NCI-H2107 treated with DMSO at 0.1 percent for 48 hours (cell line): ENCODE data around the gene TSPAN18.

Experiments
- DNase-seq: peaks from one replicate; lab custom pipeline; 2025; ENCODE audit not compliant: unreplicated experiment; lab: John Stamatoyannopoulos, UW

TSPAN18 gene

DNA sequence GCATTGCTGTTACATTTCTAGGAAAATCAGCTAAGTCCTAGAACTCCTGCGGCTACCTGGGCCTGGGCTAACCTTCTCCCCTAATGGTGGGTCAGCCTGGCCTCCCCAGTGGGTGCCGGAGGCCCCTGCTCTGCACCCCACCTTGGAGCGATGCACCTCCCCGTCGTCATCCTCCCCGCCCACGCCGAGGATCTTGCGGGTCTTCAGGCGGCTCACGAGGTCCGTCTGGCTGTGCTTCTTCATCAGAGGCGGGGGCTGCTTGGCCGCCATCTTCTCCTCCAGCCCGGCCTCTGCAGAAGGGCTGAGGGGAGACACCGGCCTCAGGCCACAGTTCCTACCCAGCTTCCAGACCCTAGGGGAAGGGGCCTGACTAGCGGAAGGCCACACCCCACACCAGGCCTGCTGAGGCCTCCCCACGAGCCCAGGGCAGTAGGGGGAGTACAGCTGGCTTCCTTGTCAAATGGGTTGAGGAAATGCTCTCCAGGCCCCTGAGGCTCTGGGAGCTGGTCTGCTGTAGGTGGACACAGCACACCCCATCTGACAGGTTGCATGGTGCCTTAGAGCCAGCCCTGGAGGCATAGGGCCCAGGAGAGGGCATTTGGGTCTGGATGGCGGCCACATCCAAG, 211.4 kb downstream of the TSPAN18 start:
- DNase-seq: no peak

DNA sequence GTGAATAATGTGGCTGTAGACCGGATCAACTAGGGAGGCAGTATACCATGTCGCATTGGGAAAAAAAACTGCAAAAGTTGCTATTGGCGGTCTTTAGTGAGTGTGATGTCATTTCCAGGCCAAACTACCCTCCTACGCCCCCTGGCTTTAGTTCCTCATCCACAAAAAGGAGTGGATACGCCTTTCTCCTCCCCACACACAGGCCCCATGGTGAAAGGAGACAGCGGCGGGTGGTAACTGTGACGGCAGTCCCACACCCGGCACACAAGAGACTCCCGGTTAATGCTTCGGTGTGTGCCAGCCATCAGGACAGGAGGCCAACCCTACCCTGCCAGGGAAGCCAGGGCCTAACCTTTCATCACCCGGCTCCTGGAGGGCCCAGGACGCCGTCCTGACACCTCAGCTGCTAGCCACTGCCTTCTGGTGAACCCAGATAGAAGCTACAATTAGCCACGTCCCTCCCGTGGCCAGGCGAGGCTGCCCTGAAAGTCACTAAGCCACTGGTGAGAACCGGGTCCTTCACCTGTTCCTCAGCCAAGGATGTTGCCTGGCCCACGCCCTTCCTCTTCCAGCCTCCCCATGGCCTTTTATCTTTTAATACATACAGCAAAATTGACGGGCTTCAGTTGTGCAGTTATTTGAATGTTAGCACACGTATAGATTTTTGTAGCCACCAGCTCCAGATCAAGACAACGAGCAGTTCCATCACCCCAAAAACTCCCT, 213.1 kb downstream of the TSPAN18 start:
- DNase-seq: no peak

DNA sequence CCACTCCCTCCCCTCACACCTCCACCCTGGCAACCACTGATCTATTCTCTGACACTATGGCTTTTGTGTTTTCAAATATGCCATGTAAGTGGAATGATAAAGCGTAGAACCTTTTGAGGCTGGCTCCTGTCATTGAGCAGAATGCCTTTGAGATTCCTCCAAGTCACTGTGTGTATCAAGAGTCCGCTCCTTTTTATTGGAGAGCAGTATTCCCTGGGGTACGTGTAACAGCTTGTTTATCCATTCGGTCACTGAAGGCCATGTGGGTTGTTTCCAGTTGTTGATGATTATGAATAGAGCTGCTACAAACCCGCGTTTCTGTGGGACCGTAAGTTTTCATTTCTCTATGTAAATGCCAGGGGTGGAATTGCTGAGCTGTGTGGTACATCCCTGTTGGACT, 213.6 kb downstream of the TSPAN18 start:
- no peak for DNase-seq

DNA sequence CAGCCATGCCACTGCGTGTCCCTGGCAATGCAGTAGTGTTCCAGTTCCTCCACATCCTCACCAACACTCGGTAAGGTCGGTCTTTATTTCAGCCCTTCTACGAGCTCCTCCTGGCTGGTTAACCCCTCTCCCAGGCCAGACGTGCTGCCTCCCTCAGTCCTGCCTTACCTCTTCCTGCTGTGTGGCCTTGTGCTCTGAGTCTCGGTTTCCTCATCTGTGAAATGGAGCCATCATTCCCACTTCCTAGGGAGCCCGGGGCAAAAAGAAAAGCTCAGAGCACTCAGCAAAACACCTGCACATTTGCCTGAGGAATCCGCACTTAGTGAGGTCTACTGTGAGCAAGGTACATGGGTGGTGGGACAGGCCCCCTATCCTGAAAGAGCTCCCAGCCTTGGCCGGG, 214.1 kb downstream of the TSPAN18 start:
- no peak for DNase-seq

DNA sequence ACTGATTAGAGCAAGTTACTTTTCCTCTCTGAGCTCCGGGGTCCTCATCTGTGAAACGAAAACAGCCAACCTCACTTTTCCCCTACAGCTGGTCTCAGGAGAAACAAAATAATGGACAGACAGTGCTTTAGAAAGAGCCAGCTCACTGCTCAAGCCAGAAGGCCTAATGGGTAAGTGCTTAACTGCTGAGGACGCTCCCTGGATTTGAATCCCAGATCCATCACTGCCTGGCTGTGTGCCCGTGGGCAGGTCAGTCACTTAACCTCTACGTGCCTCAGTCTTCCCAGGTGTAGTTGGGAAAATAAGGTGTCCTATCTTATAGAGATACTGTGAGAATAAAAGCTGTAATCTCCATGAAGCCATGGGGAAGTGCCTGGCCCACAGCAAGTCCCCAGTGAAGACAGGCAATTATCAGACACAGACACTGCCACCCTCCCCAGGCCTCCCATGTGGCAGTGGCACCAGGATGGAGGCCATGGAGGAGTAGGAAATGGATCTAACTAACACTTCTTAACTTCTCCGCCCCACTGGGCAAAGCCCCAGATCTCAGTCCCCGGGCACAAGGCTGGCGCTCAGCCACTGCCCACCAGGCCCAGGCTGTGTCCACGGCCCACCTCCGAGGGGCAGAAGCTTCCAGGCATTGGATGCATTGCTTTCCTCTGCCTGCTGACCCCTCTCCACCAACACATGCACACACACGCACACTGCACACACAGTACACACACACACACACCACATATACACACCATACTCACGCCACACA, 214.7 kb downstream of the TSPAN18 start:
- DNase-seq: no peak

DNA sequence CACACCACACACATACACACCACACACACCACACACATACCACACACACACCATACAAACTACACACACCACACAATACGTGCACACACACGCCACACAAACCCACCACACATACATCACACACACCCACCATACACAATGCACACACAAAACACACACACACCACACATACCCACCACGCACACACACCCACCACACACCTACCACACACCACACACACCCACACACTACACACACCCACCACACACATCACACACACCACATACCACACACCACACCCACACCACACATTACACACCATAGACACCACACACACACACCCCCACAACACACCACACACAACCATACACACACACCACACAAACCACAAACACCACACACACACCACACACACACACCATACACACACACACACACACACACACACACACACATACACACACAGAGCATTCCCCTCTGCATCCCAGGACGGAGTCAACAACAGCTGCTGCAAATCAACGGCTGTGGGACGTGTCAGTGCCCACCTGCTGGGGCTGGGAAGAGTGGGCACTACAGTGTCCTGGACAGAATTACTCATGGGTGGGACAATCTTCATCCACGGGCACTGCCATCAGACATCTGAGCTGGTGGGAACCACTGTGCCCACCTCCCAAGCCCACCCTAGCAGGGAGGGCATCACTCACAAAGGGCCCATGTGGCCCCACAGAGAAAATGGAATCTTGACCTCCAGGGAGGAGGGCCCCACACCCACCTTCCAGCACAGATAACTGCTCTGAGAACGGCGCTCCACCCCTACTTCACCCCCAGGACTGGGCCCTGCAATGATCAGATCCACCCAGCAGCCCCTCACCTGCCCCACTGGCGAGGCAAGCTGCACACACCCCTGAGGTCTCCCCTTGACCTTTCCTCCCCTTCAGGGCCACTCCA, 215.5 kb downstream of the TSPAN18 start:
- DNase-seq: no peak

DNA sequence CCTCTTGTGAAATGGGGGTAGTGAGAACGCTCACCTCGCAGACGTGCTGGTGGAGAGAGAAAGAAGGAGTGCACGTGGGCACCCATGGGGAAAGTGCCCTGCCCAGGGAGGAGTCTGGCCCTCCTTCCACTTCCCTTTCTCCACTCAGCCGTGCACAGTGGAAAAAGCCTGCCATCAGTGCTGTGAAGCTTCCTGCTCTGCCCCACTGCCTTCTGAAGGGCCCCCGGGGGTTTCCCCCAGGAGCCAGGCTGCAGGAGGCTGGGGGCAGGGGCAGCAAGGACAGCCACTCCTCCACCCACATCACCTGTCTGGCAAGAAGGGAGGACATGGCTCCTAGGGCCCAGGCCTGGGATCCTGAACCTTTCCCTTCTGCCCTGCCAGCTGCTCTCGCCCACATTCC, 216.4 kb downstream of the TSPAN18 start:
- peak; percentile 65 for DNase-seq

DNA sequence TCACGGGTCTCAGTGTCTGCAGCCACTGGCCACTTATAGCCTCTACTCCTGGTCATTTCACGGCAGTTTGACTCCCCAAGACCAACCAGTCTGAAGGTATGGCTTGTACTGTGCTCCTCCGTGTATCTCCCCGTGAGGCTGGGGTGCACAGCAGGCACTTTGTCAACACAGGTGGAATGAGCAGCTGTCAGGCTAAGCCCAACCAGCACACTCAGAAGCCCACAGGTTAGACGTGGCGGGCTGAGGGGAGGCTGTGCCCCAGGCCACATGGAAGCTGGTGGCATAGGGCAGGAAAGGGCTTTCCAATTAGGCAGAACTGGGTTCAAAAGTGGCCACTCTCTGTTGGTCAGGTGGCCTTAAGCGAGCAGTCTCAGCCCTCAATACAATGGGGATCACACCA, 216.9 kb downstream of the TSPAN18 start:
- peak; percentile 74 for DNase-seq

DNA sequence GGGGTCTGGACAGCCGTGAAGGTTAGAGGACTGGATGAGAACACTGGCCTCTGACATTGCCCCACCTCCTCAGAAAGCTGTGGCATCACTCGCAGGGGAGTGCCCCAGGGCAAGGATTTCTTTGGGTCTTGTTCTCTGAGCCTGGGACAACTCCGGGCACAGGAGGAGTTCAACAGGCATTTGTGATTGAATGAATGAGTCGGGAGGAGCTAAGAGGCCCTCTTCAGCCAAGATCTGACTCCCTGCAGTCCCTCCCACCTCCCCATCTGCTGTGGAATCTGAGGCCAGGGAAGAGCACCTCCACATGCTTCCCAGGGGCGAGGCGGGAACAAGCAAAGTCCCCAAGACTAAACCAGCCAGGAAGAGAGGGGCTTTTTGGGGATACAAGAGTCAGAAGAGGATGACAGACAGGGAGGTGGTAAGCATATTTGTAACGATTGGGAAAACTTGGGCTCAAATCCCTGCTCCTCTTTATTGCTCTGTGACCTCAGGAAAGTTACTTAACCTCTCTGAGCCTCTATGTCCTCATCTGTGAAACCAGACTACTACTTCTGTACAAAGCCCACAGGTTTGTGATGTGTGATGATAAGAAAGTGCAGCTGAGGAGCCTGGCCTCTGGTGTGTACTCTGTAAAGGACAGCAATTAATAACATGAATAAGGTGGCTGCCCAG, 217.6 kb downstream of the TSPAN18 start:
- no peak for DNase-seq

DNA sequence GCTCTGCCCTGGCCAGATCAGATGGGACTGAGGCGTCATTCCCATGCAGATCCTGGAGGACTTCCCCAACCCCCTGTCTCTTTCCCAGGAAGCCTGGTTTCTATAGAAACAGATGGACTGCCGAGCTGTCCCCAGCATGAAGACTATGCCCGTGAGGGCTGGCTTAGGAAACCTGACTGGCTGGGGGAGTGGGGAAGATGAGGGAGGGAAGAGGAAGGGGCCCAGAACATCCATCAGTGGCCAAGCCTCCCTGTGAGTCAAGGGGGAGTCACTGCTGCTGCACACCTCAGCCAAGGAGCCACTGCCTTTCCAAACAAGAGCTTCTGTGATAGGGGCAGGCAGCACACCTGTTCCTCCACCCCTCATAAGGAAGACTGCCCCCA, 218.1 kb downstream of the TSPAN18 start:
- no peak for DNase-seq

DNA sequence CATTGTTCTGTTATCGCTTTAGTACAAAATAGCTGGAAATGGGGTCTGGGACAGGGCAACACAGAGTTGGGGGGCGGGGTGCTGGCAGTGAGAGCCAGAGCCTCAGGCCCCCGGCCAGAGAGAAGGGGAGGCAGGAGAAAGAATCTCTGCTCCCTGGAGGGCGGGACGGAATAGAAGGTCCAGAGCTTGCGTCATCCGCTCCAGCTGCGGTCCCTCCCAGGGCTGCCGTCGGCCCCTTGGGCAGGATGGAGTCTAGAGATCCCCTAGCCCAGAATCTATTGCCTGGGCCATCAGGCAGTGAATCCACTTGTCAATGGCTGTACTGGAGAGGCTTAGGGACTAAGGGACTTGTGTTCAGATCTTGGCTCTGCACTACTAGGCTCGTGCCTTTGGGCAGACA, 218.9 kb downstream of the TSPAN18 start:
- DNase-seq: no peak

DNA sequence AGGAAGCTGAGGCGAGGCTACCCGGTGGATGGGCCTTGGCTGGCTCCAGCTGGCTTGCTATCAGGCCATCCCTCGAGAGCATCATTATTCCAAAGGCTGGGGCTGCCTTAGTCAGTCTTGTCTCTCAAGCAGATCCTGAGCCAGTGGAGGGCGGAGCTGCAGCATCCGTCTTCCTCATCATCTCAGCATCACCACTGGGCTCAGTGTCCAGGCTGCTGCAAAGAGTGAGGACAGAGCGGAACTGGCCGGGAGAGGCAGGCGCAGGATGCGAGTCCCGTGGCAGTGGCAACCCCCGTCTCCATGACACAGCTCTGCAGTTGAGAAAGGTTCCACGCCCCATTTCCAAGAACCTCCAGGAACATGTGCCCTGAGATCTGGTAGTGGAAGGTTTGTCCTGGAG, 219.5 kb downstream of the TSPAN18 start:
- DNase-seq: no peak

DNA sequence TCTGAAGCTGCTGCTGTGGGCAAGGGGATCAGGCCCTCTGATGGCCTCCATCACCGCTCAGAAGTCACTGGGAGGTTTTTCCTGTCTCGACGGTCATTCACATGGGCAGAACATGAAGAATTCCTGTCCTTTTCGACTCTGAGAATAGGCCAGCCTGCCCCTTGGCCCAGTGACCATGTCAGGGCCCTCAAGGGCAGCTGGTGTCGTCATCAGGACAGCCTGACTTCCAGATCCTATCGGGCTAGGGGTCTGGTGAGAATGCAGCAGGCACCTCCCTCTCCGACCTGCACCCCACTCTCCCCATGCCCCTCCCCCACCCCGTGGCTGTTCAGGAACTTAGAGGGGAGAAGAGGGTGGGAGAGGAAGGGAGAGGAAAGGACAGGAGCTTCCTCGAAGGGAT, 220.4 kb downstream of the TSPAN18 start:
- DNase-seq: no peak

DNA sequence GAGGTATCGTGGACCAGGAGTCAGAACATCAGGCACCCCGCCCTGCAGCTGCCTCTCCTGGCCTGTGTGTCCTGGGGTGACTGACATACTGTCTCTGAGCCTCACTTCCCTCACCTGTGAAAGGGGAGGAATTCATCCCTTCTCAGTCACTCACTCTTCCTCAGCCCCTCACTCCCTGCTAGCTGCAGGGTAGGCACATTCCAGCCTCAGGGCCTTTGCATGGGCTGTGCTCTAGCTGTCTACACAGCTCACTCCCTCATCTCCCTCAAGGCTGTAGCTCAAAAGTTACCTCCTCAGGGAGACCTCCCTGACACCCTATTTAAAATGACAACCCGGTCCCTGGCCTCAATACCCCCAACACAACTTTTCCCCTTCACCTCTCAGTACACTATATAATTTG, 221.4 kb downstream of the TSPAN18 start:
- DNase-seq: no peak

DNA sequence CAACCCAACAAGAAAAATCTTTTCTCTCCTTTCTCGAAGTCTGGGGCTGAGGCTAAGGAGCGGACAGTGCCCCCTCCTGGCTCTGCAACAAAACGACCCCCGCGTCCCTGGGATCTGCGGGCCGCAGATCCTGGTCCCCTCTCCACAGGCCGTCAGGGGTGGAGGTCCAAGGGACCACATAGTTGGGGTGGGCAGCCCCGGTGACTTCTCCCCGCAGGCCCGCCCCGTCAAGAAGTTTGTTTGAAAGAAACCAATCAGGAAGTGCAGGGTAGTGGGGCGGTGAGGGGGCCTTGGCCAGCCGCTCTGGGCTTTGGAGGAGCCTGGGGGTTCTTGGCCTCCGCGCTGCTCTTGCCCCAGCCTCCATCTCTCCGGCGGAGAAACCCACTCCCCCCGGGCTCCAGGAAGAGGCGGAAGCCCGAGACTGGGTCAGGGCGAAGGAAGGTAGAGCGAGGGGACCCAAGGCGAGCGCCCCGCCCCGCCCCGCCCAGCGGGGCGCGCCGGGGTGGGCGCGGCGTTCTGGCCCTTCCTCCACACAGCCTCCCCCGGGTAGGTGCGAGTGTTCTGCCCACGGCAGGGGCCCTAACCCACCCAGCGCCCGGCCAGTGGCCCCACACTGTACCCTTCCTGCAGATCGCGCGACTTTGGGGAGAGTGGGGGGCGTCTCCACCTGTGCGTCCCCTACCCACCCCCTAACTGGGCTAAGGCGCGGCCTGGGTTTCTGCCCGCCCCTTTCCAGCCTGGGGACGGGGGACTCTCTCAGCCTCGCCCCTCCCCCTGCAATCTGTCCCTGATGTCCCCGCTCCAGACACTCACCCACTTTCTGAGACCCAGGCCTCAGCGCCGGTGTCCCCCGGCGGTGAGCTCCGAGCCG, 222.6 kb downstream of the TSPAN18 start:
- DNase-seq: no peak

DNA sequence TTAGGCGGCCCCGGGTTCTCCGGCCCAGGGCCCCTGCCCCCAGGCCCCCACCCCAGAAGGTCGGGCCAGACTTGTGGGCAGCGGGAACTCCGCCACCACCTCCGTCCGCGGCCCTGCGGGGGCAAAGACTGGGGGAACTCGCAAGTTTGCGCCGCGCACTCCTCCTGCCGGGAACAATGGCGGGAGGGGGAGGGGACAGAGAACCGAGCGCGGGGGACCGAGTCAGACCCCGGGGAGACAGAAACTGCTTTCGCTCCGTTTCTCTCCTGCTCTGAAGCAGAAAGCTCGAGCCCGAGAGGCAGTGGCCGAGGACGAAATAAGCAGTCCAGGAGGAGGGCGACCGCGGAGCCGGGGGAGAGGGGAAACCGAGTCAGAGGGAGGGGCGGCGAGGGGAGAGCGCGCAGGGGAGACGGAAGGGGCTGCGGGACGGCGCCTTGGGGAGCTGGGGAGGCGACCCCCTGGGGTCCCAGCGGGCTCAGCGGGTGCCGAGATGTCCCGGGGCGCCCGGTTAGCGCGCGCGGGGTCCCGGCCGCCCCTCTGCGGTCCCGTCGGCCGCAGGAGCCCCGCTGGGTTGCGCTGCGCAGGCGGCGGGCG, 223.4 kb downstream of the TSPAN18 start:
- DNase-seq: no peak

DNA sequence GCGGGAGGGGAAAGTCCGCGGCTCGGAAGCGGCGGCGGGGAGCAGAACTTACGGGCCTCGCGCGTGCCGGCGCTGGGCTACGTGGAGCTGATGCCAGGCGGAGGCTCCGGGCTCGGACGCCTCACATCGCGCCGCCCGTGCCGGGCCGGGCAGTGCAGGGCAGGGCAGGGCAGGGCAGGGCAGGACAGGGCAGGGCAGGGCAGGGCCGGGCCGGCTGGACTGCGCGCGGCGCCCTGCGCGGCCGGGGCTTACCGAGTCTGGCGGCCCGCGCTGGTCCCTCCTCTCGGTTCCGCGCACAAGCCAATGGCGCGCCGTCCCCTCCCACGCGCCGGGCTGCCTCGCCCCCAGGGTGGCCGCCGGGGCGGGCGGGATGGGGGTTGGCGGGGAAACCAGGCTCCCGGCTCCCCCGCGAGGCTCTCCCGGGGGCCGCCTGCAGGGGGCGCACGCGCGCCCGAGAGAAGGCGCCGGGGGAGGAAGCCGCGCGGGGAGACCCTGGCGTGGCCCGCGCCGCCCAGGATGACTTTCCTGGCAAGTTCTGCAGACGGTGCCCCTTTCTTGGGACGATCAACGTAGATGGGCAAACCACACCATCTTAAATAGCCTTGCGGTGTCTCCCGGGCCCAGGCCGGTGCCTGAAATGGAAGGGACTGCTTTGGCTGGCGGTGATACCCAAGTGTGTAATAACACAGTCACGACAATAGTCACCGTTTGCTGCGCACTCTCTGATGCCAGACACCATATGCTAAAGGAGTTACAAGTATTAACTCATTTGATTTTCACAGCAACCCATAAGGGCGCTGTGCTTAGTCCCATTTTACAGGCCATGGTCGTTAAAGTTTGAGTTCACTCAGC, 224.1 kb downstream of the TSPAN18 start, which contains the start of gene TP53I11:
TSS of gene TP53I11 (minus strand) at position 259 of the 852 bp plus-strand sequence. CDS start 12,548 bp downstream, outside the sequence.
- no peak for DNase-seq

DNA sequence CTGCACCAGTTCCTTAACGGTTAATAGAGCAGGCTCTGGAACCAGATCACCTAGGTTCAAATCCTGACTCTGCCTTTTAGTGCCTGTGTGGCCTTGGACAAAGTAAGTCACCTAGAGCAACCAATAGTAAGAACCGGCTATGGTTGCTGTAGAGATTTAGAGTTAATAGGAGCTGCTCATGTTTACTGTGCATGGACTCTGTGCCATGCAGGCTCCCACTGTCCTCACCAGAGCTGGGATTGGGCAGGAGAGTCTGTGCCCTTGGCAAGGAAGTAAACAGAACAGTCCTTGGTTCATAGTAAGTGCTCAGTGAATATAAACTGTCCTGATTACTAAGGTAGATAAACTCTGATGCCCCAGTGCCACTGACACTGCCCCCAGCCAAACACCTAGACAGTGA, 225.3 kb downstream of the TSPAN18 start:
- no peak for DNase-seq
